Prostate gland (tissue), 2 donors: ENCODE results near the gene SFXN1. TPM values are rescaled to one million over a fixed set of nuclear protein-coding genes. Genes with fewer than 3 reads are reported as not detected.

ENCODE experiments used
- DNase-seq: peaks from one replicate; pipeline ENCODE4 v3.0.0-alpha.2; 2019; ENCODE audit warnings: low spot score
- H3K27ac ChIP-seq, 2 donors: fragments of 200-600 bp; sonication (generic); 2 replicates each; pipeline ENCODE4 v1.5.1; 2017 to 2019
- H3K27me3 ChIP-seq: fragments of 200-600 bp; sonication (generic); replicated peaks from 2 replicates; pipeline ENCODE4 v1.5.1; 2019; ENCODE audit not compliant: insufficient read depth
- H3K36me3 ChIP-seq, 2 donors: fragments of 200-600 bp; sonication (generic); 1 replicate in 1 of 2; 2 replicates in 1 of 2; pipeline versions ENCODE4 v1.5.1 to v1.8.1; 2017 to 2019
- H3K4me1 ChIP-seq: fragments of 200-600 bp; sonication (generic); replicated peaks from 2 replicates; pipeline ENCODE4 v1.5.1; 2019
- H3K4me3 ChIP-seq, 2 donors: fragments of 200-600 bp; sonication (generic); 2 replicates each; pipeline ENCODE4 v1.5.1; 2017 to 2019
- H3K9me3 ChIP-seq: fragments of 200-600 bp; sonication (generic); 2 replicates; pipeline ENCODE4 v1.5.1; 2017
- POLR2A ChIP-seq: fragments of 450-650 bp; IDR thresholded peaks from one replicate; pipeline ENCODE4 v1.6.1; 2016; ENCODE audit warnings: antibody characterized with exemption, mild to moderate bottlenecking
- POLR2AphosphoS5 ChIP-seq: sonication (generic); formaldehyde crosslinking; IDR thresholded peaks from one replicate; pipeline ENCODE4 v1.6.1; 2017; ENCODE audit warnings: antibody characterized with exemption
- WGBS: methylation state at CpG from one replicate; pipeline ENCODE4 v1.1.5; 2018; 5-methylcytosine and 5-hydroxymethylcytosine counted together
- intact Hi-C: fragments of 100-400 bp; cut with DNase I; formaldehyde crosslinking; loops from one replicate; pipeline ENCODE4 v1.14.2; 2022
- total RNA-seq, 2 donors: library from RNA; depleted of rRNA; stranded (reverse); fragments of >200 nt; gene quantifications; one replicate each; pipeline ENCODE4 v1.1.0, GENCODE V29; 2016
- TF ChIP-seq, protein P1 (sequence below), 4 experiments: fragments of 200-600 bp in 2 of 4; fragments of 450-650 bp in 2 of 4; sonication (generic) in 2 of 4; IDR thresholded peaks; 1 replicate in 3 of 4; 2 replicates in 1 of 4; pipeline ENCODE4 v1.5.1; 2016 to 2019; ENCODE audit warnings: antibody characterized with exemption in 4 of 4, mild to moderate bottlenecking in 2 of 4, moderate library complexity in 2 of 4

The SFXN1 gene
- total RNA-seq, 2 donors from 2014 or later = 35.6 to 44.3 TPM

- no peak for TF ChIP-seq POLR2AphosphoS5
- no peak for TF ChIP-seq POLR2A
- TF ChIP-seq, protein P1, sequence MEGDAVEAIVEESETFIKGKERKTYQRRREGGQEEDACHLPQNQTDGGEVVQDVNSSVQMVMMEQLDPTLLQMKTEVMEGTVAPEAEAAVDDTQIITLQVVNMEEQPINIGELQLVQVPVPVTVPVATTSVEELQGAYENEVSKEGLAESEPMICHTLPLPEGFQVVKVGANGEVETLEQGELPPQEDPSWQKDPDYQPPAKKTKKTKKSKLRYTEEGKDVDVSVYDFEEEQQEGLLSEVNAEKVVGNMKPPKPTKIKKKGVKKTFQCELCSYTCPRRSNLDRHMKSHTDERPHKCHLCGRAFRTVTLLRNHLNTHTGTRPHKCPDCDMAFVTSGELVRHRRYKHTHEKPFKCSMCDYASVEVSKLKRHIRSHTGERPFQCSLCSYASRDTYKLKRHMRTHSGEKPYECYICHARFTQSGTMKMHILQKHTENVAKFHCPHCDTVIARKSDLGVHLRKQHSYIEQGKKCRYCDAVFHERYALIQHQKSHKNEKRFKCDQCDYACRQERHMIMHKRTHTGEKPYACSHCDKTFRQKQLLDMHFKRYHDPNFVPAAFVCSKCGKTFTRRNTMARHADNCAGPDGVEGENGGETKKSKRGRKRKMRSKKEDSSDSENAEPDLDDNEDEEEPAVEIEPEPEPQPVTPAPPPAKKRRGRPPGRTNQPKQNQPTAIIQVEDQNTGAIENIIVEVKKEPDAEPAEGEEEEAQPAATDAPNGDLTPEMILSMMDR (IDR thresholded peaks at IDR 0.05) = no peak
- DNase-seq = no peak
- H3K36me3 ChIP-seq = peaks cover 0 to 6% of the 10 kb centered on the region in 2 donors
Observed at GRCh38 chr5:175516933-175517823, 38.8 kb downstream of the SFXN1 start.

DNA sequence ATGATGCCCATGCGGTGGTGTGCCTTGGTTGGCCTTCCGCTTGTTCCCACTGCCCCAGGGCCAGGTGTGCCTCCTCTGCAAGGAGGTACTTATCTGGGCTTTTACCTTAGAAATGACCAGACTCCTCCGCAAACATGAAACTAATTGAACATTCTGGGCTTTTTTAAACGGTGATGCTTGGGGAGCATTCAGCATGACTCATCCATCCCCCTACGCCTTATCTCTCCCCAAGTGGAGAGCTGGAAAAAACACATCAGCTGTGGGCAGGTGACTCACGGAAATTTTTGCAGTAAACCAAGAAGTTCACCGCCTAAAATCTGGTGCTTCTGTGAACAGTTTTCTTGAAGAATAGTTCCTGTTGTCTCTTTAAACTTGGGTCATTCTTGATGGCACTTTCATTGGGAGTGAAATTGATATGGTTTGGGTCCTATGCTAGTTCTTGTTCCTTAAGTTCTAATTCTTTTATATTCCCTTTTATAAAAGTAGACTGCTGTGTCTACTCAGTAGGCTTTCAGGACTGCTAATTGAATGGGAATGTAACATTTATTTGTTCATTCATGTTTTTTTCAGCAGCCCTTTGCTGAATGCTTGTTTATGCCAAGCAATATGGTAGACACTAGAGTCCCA, 39.6 kb downstream of the SFXN1 start:
- Histone ChIP-seq H3K36me3 (peaks cover 0 to 6% of the 10 kb centered on the region in 2 donors), H3K4me3 (no peak overlapping the region), H3K4me1 (no peaks in the 10 kb centered on the region), H3K9me3 (no peaks in the 10 kb centered on the region), H3K27me3 (no peaks in the 10 kb centered on the region), H3K27ac (no peak overlapping the region)
- TF ChIP-seq POLR2A = no peak
- no peak for TF ChIP-seq POLR2AphosphoS5
- 95% methylated on average over 7 of the region's 7 CpGs for WGBS
- DNase-seq = no peak
- intact Hi-C loops = no loop called here

More at GRCh38 chr5:175516933-175517823, 38.8 kb downstream of the SFXN1 start:
- H3K4me3 ChIP-seq = no peak overlapping the region
- H3K9me3 ChIP-seq = no peaks in the 10 kb centered on the region
- H3K27me3 ChIP-seq = no peaks in the 10 kb centered on the region
- H3K4me1 ChIP-seq = no peaks in the 10 kb centered on the region
- no peak overlapping the region for H3K27ac ChIP-seq
- WGBS = 94% methylated on average over 10 of the region's 10 CpGs
- intact Hi-C loops = no loop called here

GRCh38 chr5:175519006-175519405, 40.6 kb downstream of the SFXN1 start:
- no peak for DNase-seq
- Histone ChIP-seq H3K27me3 (no peaks in the 10 kb centered on the region), H3K9me3 (no peaks in the 10 kb centered on the region), H3K27ac (no peak overlapping the region), H3K4me1 (no peaks in the 10 kb centered on the region), H3K4me3 (no peak overlapping the region), H3K36me3 (no peaks in the 10 kb centered on the region)
- WGBS = 87% methylated on average over 2 of the region's 2 CpGs
- TF ChIP-seq, protein P1 (IDR thresholded peaks at IDR 0.05) = no peak
- TF ChIP-seq POLR2A (no peak), POLR2AphosphoS5 (no peak)
- intact Hi-C loops = no loop called here

GRCh38 chr5:175520321-175520720, 42.0 kb downstream of the SFXN1 start:
- H3K27ac ChIP-seq = no peak overlapping the region
- intact Hi-C loops = no loop called here
- TF ChIP-seq POLR2A = no peak
- no peak for TF ChIP-seq POLR2AphosphoS5
- TF ChIP-seq, protein P1 (IDR thresholded peaks at IDR 0.05) = no peak
- no peaks in the 10 kb centered on the region for H3K36me3 ChIP-seq
- no peak overlapping the region for H3K4me3 ChIP-seq
- DNase-seq = no peak
- WGBS = 93% methylated on average over 5 of the region's 5 CpGs
- no peaks in the 10 kb centered on the region for H3K9me3 ChIP-seq
- no peaks in the 10 kb centered on the region for H3K27me3 ChIP-seq
- H3K4me1 ChIP-seq = no peaks in the 10 kb centered on the region

GRCh38 chr5:175520873-175521272, 42.5 kb downstream of the SFXN1 start:
- WGBS = 98% methylated on average over 2 of the region's 2 CpGs
- H3K4me1 ChIP-seq = no peaks in the 10 kb centered on the region
- H3K27ac ChIP-seq = no peak overlapping the region
- no peak overlapping the region for H3K4me3 ChIP-seq
- H3K9me3 ChIP-seq = no peaks in the 10 kb centered on the region
- H3K27me3 ChIP-seq = no peaks in the 10 kb centered on the region
- intact Hi-C loops = no loop called here
- no peak for DNase-seq
- TF ChIP-seq POLR2AphosphoS5 = no peak
- TF ChIP-seq, protein P1 (IDR thresholded peaks at IDR 0.05) = no peak
- TF ChIP-seq POLR2A = no peak
- H3K36me3 ChIP-seq = no peaks in the 10 kb centered on the region
